HEK293 (cell line): ENCODE data around the gene TNC.

ENCODE experiments used
- SP3 ChIP-seq: fragments of 450-650 bp; formaldehyde crosslinking; IDR thresholded peaks from 2 replicates; pipeline ENCODE4 v1.5.1; 2016; ENCODE audit warnings: missing biosample characterization, missing genetic modification characterization
- ZBTB21 ChIP-seq: fragments of 450-650 bp; formaldehyde crosslinking; IDR thresholded peaks from 2 replicates; pipeline ENCODE4 v1.5.1; 2017; ENCODE audit warnings: missing biosample characterization, missing genetic modification characterization
- ZNF394 ChIP-seq: fragments of 450-650 bp; formaldehyde crosslinking; IDR thresholded peaks from 2 replicates; pipeline ENCODE4 v1.5.1; 2016; ENCODE audit warnings: missing biosample characterization, missing genetic modification characterization, mild to moderate bottlenecking, moderate library complexity, borderline replicate concordance
- TF ChIP-seq, protein P1 (sequence below): fragments of 450-650 bp; formaldehyde crosslinking; IDR thresholded peaks from 2 replicates; pipeline ENCODE4 v1.5.1; 2016; ENCODE audit warnings: missing biosample characterization, missing genetic modification characterization

DNA sequence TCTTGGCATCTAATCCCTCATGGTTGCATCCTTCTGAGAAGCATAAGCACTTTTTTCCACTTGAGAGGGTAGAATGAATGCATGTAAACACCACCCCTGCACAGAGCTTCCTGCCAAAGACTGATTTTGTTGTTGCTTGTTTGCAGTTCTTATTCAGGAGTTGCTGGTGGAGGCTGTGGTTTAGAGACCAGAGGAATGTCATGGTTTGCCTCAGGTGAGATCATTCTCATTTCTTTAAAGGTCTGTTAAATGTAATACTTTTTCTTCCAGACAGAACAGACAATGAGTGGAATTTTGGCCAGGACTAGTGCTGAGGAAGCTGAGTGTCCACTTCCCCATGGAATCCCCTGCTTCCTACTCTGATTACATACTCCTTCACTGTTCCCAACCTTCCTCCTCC lies 3.2 kb upstream of the TNC start:
- TF ChIP-seq, protein P1, sequence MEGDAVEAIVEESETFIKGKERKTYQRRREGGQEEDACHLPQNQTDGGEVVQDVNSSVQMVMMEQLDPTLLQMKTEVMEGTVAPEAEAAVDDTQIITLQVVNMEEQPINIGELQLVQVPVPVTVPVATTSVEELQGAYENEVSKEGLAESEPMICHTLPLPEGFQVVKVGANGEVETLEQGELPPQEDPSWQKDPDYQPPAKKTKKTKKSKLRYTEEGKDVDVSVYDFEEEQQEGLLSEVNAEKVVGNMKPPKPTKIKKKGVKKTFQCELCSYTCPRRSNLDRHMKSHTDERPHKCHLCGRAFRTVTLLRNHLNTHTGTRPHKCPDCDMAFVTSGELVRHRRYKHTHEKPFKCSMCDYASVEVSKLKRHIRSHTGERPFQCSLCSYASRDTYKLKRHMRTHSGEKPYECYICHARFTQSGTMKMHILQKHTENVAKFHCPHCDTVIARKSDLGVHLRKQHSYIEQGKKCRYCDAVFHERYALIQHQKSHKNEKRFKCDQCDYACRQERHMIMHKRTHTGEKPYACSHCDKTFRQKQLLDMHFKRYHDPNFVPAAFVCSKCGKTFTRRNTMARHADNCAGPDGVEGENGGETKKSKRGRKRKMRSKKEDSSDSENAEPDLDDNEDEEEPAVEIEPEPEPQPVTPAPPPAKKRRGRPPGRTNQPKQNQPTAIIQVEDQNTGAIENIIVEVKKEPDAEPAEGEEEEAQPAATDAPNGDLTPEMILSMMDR, result no peak
- no peak for TF ChIP-seq ZBTB21 (tag by site-specific recombination)
- TF ChIP-seq ZNF394 (tag by site-specific recombination), result no peak
- no peak for TF ChIP-seq SP3 (tag by site-specific recombination)
